Stimulated activated CD8-positive, alpha-beta memory T cell treated with anti-CD3 and anti-CD28 coated beads, Interleukin-12 subunit alpha, Interleukin-12 subunit beta, amount 100 ng/mL, for 24 hours (primary cell): ENCODE measurements around the gene CPNE4.

ENCODE experiments used
- DNase-seq: peaks from one replicate; pipeline ENCODE4 v3.0.0-alpha.2; 2020; ENCODE audit errors: extremely low read depth

The CPNE4 gene

DNA sequence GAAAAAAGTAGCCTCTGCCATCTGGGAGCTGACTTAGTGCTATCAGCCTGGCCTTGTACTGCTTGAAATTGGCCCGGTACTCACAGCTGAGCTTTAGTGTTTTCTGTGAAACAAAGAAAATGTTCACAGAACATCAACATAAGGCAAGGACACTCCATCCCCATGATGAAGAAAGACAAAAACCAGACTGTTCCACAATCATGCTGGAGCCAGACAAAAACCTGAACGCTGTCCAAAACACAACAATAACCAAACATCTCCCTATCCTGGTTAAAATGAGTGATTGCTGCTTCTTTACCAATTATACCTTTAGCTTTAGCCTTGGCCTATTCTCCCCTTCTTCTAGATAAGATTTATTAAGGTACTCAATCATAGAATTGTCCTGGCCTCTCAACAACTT lies 153.9 kb downstream of the CPNE4 start:
- DNase-seq: no peak

DNA sequence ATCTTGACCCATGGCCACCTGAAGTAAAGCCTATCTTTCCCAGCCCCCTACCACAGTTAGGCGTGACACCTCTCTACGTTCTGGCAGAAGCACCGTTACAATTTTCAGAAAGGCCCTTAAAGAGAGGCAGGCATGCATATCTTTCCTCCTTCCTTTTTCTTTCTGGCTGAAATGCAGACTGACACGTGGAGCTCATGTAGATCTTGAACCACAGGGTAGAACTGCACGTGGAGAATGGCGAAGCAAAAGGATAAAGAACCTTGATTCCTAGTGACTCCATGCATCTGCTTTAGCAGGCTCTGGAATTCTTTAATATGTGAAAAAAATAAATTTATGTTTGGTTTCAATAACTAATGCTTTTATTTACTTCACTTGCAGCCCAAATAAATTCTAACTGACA lies 166.6 kb downstream of the CPNE4 start:
- DNase-seq: no peak

DNA sequence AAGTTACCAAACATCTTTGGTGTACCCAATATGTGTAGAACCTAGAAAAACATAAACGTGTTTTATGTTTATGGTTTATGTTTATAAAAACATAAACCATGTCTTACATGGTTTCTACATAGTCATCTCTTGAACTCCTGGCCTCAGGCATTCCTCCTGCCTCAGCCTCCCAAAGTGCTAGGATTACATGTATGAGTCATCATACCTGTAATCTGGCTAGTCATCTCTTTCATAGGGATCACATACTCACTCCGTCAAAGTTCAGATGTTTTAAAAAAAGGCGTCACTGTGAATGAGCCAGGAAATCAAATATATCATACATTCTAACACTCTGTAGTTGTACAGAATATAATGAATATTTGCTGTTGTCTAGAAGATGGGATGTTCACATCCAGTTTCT lies 178.6 kb downstream of the CPNE4 start:
- no peak for DNase-seq

DNA sequence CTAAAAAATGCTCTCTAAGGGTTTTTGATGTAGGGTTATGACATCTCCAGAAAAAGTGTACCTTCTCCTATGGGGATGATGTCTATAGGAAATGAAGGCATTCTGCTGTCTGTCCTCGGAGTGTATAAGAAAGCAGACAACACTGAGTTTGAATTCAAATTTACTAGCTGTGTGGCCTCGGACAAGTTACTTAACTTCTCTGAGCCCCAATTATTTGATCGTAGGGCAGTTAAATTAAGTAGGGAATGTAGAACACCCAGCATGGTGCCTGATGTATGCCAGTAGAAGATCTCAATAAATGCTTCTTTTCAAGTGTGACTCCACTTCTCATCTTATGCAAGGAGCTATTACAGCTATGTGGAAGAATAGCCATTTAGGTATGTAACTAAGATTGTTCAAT lies 184.6 kb downstream of the CPNE4 start:
- no peak for DNase-seq

DNA sequence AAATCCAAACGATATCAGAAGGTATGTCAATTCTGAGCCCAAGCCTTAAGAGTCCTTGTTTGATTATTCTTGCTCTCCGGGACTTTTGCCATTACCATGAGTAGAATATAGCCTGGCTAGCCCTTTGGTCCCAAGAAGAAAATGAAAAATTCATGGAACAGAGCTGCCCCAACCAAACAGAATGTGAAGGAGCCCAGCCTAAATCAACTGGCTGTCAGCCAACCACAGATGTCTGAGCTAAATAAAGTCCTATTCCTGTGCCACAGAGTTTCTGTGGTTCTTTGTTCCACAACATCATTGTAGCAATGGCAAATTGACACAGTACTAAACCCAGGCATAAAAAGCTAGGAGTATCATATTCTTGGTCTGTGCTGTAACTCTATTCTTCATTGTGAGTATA lies 185.2 kb downstream of the CPNE4 start:
- DNase-seq: no peak

DNA sequence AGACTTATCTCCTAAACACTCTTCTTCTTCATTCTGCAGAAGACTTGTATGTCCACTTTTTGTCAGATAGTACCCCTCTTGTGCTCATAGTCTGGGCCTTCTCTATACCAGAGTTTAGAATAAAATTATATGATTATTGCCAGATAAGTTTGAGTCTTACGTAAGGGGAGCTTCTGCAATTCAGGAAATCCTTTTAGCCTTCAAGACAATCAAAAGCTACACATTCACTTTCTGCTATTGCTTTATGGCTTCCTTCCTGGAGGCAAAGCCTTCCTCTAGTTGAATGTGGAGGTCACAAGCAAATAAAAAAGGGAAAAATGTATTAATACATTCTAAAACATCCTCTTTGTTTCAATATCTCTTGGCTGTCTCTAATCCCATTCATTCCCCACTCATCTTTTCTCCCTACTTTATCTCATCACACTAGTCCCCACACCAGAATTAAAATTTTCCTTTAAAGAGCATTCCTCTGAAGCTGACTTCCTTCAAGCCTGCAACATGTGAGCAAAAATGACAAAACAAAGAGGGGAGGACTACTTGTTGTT lies 186.8 kb downstream of the CPNE4 start:
- DNase-seq: no peak

DNA sequence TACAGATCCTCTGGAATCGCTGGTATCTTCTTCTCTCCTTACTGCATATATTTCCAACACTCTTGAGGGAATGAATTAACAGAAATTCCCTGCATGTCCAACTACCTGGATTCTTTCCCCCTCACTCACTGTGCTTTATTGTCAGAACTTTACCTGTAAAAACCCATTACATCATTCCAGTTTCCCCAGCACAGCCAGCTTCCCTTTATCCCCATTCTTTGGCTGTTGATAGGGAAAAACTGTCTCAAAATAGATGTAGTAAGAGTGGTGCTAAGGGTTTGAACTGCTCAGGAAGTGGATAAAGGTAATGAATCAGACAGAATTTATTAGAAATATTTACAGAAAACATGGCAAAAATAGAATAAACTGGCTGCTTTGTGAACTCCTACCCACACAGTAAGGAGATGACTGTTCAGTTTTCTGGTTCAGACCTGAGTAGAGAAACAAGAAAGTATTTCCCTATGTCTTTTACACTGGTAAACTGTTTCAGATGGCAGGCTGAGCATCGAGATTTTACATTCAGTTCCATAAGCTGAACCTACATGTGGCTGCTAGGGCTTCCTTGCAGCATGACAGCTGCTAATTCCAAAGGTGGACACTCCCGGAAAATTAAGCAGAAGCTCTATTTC lies 188.4 kb downstream of the CPNE4 start:
- DNase-seq: no peak

DNA sequence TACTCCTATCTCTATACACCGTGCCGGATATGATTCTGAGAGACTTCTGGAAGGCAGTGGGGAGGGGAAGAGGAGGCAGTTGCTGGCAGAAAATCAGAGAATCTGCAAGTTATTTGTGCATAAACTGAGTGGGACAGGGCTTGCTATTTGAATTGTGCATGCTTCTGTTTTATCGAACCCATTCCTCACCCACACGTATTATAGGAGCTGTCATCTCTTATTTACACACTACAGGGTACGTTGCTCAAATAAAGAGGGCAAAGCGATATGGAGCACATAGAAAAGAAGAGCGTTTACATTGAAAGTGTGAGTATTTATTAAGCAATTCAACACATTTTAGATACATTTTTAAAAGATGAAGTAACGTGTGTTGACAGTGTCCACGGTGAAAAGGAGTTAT lies 191.6 kb downstream of the CPNE4 start:
- DNase-seq: no peak

DNA sequence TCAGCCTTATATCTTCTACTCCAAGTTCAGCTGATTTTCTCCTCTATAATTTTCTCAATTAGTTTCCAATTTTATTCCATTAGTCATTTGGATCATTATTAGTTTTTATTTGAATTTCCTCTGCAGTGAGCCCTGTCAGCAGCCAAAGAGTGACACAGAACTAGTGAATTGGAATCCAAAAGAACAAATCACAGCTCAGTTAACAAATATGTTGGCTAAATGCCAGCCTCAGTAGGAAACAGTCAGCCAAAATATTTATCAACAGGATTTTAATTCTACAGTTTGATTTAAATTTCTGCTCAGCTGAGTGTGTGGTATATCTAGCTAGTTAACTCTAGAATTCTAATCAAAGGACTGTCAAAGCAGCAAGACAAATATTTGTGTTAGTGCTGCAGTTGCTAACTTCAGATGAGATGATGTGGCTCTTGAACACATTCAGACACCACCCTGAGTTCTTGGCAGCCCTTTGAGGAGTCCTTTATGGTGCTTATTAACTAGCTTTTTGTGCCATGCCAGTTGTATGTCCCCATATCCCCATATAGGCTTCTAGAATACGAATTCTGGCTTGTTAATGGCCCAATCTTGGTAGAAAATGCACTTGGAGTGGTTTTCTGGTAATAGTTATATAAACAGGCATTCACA lies 194.5 kb downstream of the CPNE4 start:
- no peak for DNase-seq

DNA sequence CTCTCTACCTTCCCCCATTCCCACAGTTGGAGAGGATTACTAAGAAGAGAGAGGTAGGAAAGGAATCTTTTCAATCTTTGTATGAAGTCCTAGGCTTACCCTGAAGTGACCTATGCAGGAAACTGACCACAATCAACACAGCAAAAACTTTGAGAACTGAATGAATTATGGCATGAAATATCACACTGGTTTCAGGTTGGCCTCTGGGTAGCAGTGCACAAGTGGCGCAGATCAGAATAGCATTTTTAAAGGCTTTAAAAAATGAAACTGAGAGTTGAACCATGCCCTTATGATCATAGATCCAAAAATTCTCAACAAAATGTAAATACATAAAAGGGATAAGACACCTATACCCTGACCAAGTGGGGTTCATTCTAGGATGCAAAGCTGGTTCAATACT lies 198.9 kb downstream of the CPNE4 start:
- DNase-seq: no peak

DNA sequence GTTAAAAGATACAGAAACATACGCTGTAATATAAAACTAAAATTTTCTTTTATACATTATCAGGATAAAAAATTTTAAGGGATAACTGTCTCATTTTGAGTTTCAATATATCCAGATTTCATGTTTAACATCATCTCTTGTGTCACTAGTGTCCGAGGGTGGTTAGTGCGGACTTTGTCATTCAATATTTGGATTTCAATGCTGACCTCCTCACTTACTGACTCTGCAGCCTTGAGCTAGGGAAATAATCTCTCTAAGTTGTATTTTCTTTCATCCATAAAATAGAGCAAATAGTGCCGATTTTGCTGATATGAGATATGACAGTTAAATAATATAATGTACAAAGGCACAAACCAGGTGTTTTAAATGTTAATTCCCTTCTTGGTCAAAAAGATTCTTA lies 203.2 kb downstream of the CPNE4 start:
- no peak for DNase-seq

DNA sequence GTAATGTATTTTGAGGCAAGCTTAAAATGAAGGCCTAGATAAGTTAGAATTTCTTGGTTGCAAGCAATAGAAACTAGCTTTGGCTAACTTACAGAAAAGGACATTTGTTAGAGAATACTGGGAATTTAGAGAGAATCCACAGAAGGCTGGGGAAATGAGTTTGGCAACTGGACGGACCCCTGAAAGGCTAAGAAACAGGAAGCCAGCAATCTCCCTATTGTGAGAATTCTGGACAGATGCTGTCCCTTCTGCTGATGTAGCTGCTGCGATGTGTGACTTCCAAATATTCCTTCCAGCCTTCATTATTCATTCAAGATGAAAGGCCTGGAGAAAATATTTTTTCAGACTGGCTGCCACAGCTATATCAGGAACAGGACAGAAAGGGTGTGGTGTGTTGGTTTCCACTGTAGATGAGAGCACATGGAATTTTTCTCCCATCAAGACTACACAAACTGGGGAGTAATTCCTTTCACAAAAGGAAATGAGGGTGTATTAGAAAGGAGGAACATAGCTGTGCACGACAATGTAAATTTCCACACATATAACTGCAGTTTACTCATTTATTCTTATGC lies 213.5 kb downstream of the CPNE4 start:
- no peak for DNase-seq

DNA sequence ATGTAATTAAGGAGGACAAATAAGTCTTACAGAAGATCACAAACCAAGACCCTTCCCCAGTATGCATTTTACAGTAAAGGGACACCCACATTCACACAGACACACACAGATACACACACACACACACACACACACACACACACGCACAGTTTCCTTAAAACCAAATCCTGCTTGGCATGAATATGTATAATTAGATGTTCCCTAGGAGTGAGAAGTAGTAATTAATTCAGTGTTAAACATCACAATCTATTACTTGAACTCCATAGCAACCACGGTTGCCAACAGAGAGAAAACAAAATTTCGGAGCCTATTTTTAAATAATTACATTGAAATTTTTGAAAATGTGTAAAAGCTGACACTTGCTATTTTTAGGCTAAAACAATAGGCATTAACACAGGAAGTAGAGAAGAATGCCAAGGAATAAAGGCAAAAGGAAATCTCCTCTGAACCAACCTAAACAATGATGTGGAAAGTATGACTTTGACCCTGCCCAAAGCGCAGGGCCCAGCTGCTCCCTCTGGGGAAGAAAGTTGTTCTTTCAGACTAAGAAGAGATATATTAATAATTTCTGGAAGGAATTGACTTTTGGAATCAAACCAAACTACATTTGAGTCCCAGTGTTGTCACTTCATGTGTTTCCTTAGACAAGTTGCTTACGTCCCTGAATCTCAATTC lies 215.3 kb downstream of the CPNE4 start:
- DNase-seq: no peak

DNA sequence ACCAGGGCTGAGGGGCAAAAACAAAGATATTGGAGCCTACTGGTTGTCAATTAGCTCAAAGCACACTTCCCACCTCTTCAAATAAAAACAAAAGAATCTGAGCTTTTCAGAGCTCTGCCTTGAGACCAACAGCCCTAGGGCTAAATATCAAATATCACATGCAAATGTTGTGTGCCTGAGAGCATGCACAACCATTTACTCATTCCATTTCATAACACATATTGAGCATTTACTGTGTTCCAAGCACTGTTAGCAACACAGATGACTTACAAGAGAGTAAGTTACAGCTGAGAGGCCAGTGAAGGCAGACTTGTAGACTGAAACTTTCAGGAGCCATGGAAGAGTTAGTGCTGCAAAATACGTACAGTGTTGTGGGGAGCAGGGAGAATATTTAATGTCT lies 222.4 kb downstream of the CPNE4 start:
- DNase-seq: no peak

DNA sequence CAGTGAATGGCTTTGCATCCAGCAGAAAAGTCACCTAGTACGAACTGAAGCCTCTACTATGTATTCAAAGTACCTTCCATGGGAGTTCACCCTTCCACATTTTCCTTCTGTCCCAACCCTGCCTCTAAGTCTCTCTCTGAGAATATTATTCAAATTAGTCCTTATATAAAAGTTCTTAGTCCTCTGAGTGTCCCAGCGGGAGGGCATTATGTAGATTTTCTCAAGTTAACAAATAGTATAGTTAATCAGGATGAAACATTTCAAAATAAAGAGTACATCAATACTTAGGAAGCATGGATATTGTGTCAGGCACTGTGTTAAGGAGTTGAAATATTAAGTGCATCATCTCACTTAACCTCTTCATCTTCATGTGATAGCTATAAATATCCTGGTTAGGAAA lies 223.3 kb downstream of the CPNE4 start:
- no peak for DNase-seq

DNA sequence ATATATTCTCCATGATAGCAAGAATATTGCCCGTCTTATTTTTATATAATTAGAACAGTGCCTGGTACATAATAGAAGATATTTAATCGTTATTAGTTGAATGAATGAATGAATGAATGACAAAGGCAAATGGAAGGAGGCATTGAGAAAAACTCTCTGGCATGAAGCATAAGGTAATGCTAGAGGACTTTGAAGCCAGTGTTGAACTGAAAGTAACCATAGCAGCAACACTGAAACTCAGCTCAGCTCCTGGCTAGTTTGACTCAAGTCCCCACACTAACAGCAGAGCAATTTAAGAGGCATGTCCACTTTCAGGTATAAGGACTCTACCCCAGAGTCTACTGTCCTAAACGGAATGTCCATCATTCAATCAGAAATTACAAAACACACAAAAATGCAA lies 227.0 kb downstream of the CPNE4 start:
- DNase-seq: no peak

DNA sequence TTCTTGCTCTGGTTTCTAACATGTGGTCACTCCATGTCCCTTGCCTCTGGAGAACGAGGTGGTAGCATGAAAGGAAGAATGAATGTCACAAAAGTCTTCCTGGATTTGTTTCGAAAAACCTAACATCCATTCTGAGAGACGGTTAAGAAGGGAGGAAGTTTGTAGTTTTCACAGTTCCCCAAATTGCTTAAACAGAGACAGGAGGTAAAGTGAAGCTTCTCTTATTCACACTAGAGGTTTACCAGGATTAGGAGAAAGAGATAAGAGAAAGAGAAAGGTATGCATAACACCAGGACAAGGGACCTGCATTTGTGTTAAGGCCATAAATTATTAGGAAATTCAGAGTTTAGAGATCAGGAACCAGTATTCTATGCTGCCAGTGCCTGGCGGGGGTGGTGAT lies 228.1 kb downstream of the CPNE4 start:
- no peak for DNase-seq

DNA sequence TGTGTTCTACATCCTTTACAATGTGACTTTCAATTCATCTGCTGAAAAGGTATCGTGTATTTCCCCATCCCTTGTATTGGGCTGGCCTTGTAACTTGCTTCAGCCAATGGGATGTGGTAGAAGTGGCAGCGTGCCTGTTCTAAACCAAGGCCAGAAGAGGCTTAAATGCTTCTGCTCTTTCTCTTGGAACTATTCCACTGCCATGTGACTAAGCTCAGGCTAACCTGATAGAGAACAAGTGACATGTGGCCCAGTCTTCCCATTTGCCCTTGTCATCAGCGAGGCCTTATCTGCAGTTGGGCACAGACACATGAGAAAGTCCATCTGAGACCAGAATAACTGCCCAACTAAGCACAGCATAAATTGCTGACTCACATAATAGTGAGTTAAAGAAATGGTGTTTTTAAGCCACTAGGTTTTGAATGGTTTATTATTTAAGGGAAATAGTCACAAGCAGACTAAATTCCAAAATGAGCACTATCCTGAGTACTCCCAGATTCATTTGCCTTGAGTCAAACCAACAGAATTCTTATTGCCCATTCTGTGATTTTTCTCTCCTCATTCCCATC lies 230.2 kb downstream of the CPNE4 start:
- DNase-seq: no peak

DNA sequence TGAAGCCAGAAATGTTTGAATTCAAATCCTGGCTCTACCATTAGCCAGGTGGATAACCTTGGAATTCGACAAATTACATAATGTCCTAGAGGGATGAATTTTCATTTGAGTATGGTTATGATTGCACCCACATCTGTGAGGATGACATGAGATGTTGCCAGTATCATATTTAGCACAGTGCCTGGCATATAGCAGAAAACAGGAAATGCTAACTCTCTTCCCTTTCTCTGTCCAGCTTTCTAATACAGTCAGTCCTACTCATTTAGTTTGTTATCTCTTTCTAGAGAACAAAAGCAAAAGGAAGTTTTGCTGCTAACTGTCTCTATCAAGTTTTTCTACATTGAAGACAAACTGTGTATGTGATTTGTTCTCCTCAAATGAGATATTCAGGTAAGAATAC lies 231.7 kb downstream of the CPNE4 start:
- no peak for DNase-seq

DNA sequence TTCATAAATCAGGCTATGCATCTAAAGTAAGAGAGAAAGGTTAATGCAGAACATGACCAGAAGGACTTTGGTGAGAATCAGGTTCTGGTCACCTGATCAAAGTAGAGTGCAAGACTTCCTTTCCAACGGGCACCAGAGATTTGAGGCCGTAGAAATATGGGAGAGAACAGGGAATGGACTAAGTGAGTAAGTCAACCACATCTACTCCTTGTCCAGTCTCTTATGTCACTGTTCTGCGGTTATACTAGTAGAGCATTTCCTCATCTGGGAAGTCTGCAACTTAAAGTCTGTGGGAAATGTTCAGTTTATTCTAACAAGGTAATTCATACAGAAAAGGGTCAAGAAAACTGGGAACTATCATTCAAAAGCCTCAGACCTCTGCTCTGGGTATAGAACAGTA lies 232.8 kb downstream of the CPNE4 start:
- DNase-seq: no peak

DNA sequence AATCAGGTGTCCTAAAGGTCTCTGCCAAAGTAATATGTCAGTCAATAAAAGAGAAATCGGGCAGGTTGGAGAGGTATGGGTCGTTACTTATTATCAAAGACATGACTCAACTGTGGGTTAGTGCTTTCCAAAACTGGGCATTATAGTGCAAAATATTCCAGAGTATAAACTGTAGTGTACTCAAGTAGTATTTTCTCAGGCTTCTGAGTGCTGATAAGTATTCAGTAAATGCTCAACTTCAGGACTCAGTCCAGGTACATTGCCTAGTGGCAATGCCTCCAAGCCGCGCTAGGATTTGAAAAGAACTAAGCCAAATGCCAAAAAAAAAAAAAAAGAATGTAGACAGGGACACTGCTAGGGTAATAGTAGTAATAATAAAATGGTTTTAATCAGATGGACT lies 233.2 kb downstream of the CPNE4 start:
- no peak for DNase-seq

DNA sequence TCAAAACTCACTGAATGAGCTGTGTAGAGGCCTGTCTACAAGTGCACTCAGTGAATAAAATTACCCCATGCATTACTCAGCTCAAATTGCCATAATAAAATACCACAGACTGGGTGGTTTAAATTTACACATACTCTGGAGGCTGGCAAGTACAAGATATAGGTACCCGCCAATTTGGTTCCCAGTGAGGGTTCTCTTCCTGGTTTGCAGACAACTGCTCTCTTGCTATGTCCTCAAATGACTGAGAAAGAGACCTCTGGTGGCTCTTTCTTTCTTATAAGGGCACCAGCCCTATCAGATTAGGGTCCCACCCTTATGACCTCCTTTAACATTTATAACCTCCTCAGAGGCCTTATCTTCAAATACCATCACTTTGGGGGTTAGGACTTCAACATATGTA lies 237.0 kb downstream of the CPNE4 start:
- no peak for DNase-seq
